Inflammatory macrophage treated with lipopolysaccharide for 1 hour (primary cell): ENCODE measurements around the gene WFDC12.

Experiments
- DNase-seq, 2 donors: peaks; one replicate each; pipeline ENCODE4 v3.0.0-alpha.2; 2020 to 2022

Gene WFDC12

GRCh38 chr20:45114465-45115385 is 9.5 kb downstream of the WFDC12 start, which contains the start of gene WFDC5:
TSS of gene WFDC5 (minus strand) at chr20:45115174. CDS start at chr20:45115083, 91 bp downstream.
- no peak for DNase-seq

- no peak for DNase-seq
These were observed 10.4 kb downstream of the WFDC12 start for GRCh38 chr20:45113865-45114264.

DNA sequence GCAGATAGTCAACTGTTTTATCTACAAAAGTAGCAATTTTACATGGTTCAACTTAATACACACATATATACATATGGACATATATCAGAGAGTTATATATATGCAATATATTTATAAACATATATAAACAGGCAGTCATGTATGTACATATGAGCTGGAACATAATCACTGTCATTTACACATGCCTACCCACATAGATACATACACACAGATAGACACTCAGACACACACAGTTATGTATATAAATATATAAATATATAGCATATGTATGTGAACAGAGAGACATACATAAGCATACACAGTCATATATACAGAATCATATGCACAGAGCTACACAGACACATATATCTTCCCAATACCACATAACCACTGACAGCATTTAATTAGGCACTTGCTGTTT is 11.5 kb downstream of the WFDC12 start:
- no peak for DNase-seq

GRCh38 chr20:45111799-45112471 is 12.3 kb downstream of the WFDC12 start:
- peak in 1 of 2 donors; percentile 13 for DNase-seq

GRCh38 chr20:45111285-45111684 is 13.0 kb downstream of the WFDC12 start:
- no peak for DNase-seq

DNA sequence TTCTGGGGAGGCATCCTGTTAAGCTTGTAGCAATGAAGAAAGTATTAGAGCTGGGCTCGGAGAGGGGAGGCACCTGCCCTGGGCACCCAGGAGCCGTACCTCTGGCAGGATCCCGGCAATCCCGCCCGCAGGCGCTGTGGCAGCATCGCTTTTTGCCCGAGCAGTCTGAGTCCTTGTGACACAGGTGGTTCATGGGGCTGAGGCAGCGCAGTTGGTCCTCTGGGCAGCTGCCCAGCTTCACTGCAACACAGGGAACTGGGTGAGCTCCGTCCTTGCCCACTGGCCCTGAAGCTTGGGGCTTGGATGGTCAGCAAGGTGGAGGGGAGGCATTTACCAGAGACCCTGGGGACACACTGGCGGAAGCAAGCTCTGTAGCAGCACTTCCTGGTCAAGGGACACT is 14.0 kb downstream of the WFDC12 start:
- DNase-seq: no peak

DNA sequence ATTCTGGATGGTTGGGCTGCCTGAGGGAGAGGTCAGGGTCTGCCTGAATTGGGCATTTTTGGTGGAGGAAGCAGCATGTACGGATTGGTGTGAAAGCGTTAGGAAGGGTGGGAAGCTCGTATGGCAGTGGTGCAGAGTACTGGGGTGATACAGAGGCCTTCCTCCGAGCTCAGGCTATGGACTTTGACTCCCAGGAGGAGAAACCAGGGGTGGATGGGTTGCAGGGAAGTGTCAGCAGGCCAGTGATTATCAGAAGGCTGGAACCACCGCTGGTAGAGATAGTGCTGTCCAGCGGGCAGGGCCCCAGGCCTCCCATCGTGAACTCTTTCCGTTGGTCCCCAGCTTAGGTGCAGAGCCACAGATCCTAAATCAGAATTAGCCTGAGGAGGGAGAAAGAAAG is 14.6 kb downstream of the WFDC12 start:
- no peak for DNase-seq

GRCh38 chr20:45105317-45105716 is 18.9 kb downstream of the WFDC12 start:
- no peak for DNase-seq

DNA sequence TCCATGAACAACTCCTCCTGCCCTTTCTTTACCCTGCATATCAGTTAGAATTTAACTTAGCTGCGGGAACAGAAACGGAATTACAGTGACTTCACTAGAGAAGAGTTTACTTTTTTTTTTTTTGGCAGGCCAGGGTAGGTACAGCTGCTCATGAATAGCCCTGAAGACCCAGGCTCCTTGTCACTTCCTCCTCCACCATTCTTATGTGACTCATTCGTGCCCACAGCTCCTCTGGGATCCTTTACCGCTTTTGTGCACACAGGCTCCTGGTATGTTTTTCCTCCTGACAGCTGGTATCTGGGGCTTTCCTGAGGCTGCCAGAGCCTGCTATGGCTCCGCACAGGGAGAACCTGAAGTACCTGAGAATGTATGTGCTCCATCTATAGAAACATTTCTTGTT is 19.5 kb downstream of the WFDC12 start:
- no peak for DNase-seq

DNA sequence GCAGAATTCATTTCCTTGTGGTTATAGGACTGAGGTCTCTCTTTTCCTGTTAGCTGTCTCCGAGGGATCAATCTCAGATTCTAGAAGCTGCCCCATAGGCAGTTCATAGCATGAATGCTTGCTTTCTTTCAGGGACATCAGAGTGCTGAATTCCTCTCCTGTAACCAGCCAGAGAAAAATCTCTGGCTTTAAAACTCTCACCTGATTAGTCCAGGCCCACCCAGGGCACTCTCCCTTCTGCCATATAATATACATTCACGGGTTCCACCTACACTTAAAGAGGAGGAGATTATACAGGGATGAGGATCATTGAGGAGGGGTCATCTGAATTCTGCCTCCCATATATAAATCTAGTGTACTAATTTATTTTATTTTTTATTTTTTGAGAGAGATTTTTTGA is 21.2 kb downstream of the WFDC12 start:
- DNase-seq: no peak

DNA sequence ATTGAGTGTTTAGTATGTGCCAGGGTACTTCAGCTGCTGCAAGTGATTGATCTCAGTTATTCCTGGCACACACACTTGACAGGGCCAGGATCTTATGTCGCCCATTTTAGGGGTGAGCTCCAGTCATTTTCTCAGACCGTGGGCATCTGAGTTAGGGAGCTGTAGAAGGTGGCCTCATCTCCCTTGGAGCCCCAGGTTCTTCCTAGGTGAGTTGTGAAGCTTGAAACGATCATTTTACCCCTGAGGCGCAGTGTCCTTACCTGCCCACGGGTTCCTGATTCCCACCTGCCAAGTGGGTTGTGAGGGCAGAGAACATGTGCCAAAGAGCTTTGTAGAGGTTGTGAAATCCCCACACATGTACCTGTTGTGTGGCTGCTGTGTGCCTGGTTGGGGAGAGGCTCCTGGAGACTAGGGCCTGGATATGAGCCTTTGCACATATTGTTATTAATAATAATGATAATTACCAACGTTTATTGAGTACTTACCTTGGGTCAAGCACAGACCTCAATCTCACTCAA is 22.9 kb downstream of the WFDC12 start:
- no peak for DNase-seq

- no peak for DNase-seq
These were observed 23.6 kb downstream of the WFDC12 start, which contains the start of gene KCNS1 for GRCh38 chr20:45100563-45101245. TSS of gene KCNS1 (minus strand) at chr20:45101127. CDS start at chr20:45099236, 1,891 bp downstream.

- DNase-seq: no peak
These were observed 26.0 kb downstream of the WFDC12 start for GRCh38 chr20:45098103-45098773.

DNA sequence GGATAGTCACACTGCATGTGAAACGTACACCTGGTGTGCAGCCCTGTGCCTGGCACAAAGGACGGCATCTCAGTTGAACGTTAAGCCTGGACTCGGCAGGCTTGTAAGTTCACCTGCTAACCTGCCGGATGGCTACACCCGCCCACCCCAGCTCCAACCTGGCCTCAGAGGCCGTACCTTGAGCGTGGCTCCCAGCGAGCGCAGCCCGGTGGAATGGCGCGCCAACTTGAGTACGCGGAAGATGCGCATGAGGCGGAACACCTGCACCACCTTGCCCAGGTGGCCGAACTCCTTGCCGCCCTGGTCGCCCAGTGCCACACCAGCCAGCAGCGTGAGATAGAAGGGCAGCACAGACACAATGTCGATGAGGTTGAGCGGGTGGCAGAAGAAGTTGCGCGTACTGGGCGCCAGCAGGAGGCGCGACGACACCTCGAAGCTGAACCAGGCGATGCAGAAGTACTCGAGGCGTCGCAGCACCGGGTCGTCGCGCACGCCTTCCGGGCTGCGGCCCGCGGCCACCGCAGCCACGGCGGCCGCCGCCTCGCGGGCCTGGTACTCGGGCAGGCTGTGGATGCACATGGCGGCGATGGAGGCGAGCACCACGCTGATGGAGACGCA is 26.7 kb downstream of the WFDC12 start:
- peak; percentile 45 to 51 for DNase-seq

GRCh38 chr20:45096781-45097180 is 27.5 kb downstream of the WFDC12 start:
- DNase-seq: no peak

- DNase-seq: peak; percentile 34 to 64
These were observed 28.4 kb downstream of the WFDC12 start for GRCh38 chr20:45095805-45096238.

GRCh38 chr20:45094864-45095574 is 29.2 kb downstream of the WFDC12 start:
- no peak for DNase-seq

GRCh38 chr20:45094201-45094600 is 30.1 kb downstream of the WFDC12 start:
- DNase-seq: no peak

GRCh38 chr20:45092898-45093297 is 31.4 kb downstream of the WFDC12 start:
- no peak for DNase-seq

- no peak for DNase-seq
These were observed 32.9 kb downstream of the WFDC12 start for GRCh38 chr20:45091366-45091765.

DNA sequence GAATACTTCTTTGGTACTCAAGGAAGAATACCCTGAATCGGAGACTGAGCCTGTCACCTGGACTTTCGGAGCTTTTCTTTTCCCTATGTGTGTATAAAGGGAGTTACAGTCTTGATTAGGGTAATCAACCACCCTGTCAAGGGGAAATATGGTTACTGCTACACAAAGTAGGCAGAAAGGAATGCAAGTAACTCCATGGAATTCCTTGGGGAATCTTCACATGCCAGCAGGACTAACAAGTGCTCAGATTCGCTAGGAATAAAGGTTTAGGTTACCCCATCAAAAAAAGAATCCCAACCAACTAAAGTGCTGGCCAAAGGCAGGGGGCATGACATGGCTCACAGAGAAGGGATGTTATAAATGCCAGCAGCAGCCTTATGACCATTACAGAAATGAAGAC is 33.8 kb downstream of the WFDC12 start:
- DNase-seq: no peak
